CD4-positive, alpha-beta T cell (primary cell): ENCODE data around the gene POLD1. TPM values are rescaled to one million over a fixed set of nuclear protein-coding genes. Genes with fewer than 3 reads are reported as not detected.

Experiments
- ATAC-seq: fragments of 200-7000 bp; cut with Tn5 transposase; one replicate; pipeline ENCODE4 v1.10.0; 2022; ENCODE audit warnings: mild to moderate bottlenecking; ENCODE audit not compliant: poor library complexity
- CTCF ChIA-PET: fragments of 350-600 bp; sonication (Branson Sonifier 250); formaldehyde crosslinking; loops from one replicate; lab custom pipeline; 2021; ENCODE audit warnings: antibody characterized with exemption, inconsistent platforms; lab: Charles Lee
- POLR2A ChIA-PET: fragments of 350-600 bp; sonication (Branson Sonifier 250); formaldehyde crosslinking; loops from one replicate; lab custom pipeline; 2021; ENCODE audit warnings: antibody characterized with exemption, inconsistent platforms; lab: Charles Lee
- DNase-seq, 14 experiments: peaks; one replicate each; pipeline ENCODE4 v3.0.0-alpha.2; 2013 to 2020; ENCODE audit warnings: mixed read lengths in 2 of 14
- H3K27ac ChIP-seq, 2 donors: one replicate each; pipeline versions ENCODE4 v1.5.1 to v1.7.0; 2013; ENCODE audit warnings: low read length in 2 of 2, low read depth in 1 of 2, mild to moderate bottlenecking in 1 of 2
- H3K27me3 ChIP-seq, 2 experiments: 1 replicate in 1 of 2; 2 replicates in 1 of 2; pipeline versions ENCODE4 v1.6.1 to v1.7.0; 2013; ENCODE audit warnings: low read length in 2 of 2, control low read depth in 1 of 2, mild to moderate bottlenecking in 1 of 2, moderate library complexity in 1 of 2; ENCODE audit not compliant: insufficient read depth in 2 of 2, control insufficient read depth in 1 of 2
- H3K36me3 ChIP-seq: one replicate; pipeline ENCODE4 v1.6.1; 2013; ENCODE audit warnings: low read length, control low read depth; ENCODE audit not compliant: insufficient read depth
- H3K4me1 ChIP-seq: one replicate; pipeline ENCODE4 v1.6.1; 2013; ENCODE audit warnings: low read length, control low read depth; ENCODE audit not compliant: insufficient read depth
- H3K4me3 ChIP-seq: one replicate; pipeline ENCODE4 v1.5.1; 2013; ENCODE audit warnings: mild to moderate bottlenecking, low read length, moderate library complexity
- H3K9me3 ChIP-seq, 2 experiments: 1 replicate in 1 of 2; 2 replicates in 1 of 2; pipeline versions ENCODE4 v1.6.1 to v1.7.0; 2013; ENCODE audit warnings: low read length in 2 of 2, mild to moderate bottlenecking in 2 of 2, control low read depth in 1 of 2, moderate library complexity in 1 of 2; ENCODE audit not compliant: control insufficient read depth in 1 of 2, insufficient read depth in 1 of 2
- H3K27ac Mint-ChIP-seq: one replicate; pipeline ENCODE4 v1.8.0; 2020; ENCODE audit warnings: mixed read lengths
- H3K27me3 Mint-ChIP-seq: one replicate; pipeline ENCODE4 v1.8.0; 2021; ENCODE audit warnings: mixed read lengths
- H3K36me3 Mint-ChIP-seq: one replicate; pipeline ENCODE4 v1.8.0; 2021; ENCODE audit warnings: low read depth, mixed read lengths
- H3K4me1 Mint-ChIP-seq: one replicate; pipeline ENCODE4 v1.8.0; 2021; ENCODE audit warnings: low read depth, mixed read lengths
- H3K4me3 Mint-ChIP-seq: one replicate; pipeline ENCODE4 v1.8.0; 2020; ENCODE audit warnings: mild to moderate bottlenecking, mixed read lengths
- H3K9me3 Mint-ChIP-seq: one replicate; pipeline ENCODE4 v1.8.0; 2020; ENCODE audit warnings: mixed read lengths
- CTCF ChIP-seq: fragments of 200-600 bp; IDR thresholded peaks from one replicate; pipeline ENCODE4 v1.8.0; 2022; ENCODE audit warnings: antibody characterized with exemption, mild to moderate bottlenecking
- intact Hi-C, 2 experiments: fragments of 100-400 bp; cut with DNase I in 1 of 2; cut with micrococcal nuclease in 1 of 2; formaldehyde crosslinking; loops; one replicate each; pipeline versions ENCODE4 v1.15.1 to v1.9.0; 2023 to 2025; cut with DNase I, micrococcal nuclease
- total RNA-seq, 174 experiments: library from RNA in 2 of 174; stranded (reverse) in 2 of 174; gene quantifications; one replicate each; pipeline ENCODE4 v1.2.3 and lab custom pipeline; 2021 to 2026

The POLD1 gene
- total RNA-seq, 2 experiments from 2014 or later = 22.1 to 24.2 TPM

- peaks cover 20% of the 10 kb centered on the region for H3K36me3 Mint-ChIP-seq
- POLR2A ChIA-PET = no interaction called here
Observed at GRCh38 chr19:50393589-50393988, 9.4 kb downstream of the POLD1 start.

DNA sequence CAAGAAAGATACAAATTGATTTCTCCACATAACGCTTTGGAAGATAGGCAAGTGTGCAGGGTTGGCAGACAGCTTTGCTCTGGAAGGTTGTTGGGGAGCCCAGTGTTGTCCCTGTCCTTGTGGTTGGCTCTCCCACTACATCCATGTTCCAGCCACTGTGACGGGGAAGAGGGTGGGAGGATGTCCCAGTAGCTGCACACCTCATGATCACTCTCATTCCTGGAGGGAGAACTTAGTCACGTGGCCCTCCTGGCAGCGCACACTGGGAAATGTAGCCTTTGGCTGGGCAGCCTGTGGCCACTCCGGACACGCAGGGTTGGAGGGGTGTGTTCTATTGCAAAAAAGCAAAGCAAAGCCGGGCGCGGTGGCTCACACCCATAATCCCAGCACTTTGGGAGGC is 9.9 kb downstream of the POLD1 start:
- Histone ChIP-seq H3K27me3 (no peaks in the 10 kb centered on the region), H3K9me3 (no peaks in the 10 kb centered on the region), H3K27ac (no peak overlapping the region), H3K4me1 (no peaks in the 10 kb centered on the region), H3K4me3 (no peak overlapping the region), H3K36me3 (no peaks in the 10 kb centered on the region)
- DNase-seq (no peak), ATAC-seq (no peak)
- intact Hi-C loops = no loop called here
- CTCF ChIA-PET = no interaction called here
- no peak overlapping the region for H3K27ac Mint-ChIP-seq
- H3K9me3 Mint-ChIP-seq = no peaks in the 10 kb centered on the region
- H3K36me3 Mint-ChIP-seq = peaks cover 21% of the 10 kb centered on the region
- no peak overlapping the region for H3K4me3 Mint-ChIP-seq
- POLR2A ChIA-PET = no interaction called here
- no peaks in the 10 kb centered on the region for H3K27me3 Mint-ChIP-seq
- no peak for TF ChIP-seq CTCF
- H3K4me1 Mint-ChIP-seq = no peaks in the 10 kb centered on the region

More at GRCh38 chr19:50393589-50393988, 9.4 kb downstream of the POLD1 start:
- ATAC-seq = no peak
- no peak overlapping the region for H3K4me3 ChIP-seq
- no peak for TF ChIP-seq CTCF
- H3K27ac ChIP-seq = no peak overlapping the region
- no peaks in the 10 kb centered on the region for H3K9me3 ChIP-seq
- Mint-ChIP-seq H3K4me3 (no peak overlapping the region), H3K9me3 (no peaks in the 10 kb centered on the region), H3K27ac (no peak overlapping the region), H3K4me1 (no peaks in the 10 kb centered on the region), H3K27me3 (no peaks in the 10 kb centered on the region)
- intact Hi-C loops = loop anchor here in 1 of 2 experiments (2.0 kb wide), 1 partner anchor 19 kb away; no protein-coding TSS in a partner anchor
- H3K36me3 ChIP-seq = no peaks in the 10 kb centered on the region
- no peak for DNase-seq
- CTCF ChIA-PET = no interaction called here
- H3K4me1 ChIP-seq = no peaks in the 10 kb centered on the region
- H3K27me3 ChIP-seq = no peaks in the 10 kb centered on the region

DNA sequence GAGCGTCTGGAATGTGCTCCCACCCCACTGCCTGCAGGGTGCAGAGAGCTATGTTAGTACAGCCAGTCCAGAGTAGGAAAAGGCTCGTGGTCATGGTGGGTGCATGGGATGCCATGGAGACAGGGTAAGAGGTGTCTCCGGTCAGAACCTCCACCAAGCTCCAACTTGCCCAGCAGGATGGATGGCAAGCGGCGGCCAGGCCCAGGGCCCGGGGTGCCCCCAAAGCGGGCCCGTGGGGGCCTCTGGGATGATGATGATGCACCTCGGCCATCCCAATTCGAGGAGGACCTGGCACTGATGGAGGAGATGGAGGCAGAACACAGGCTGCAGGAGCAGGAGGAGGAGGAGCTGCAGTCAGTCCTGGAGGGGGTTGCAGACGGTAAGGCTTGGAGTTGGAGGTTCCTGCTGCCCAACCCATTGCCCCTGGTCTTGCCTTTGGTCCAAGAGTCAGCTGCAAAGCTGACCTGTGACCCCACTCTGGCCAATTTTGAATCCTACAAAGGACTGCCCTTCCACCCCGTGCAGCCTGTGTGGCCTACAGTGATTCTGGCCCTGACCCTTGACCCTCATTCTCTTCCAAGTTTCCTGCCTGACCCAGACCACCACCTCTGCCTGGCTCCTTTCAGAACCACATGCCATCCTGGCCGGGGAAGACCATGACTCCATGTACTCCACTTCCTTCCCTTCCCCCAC is 14.7 kb downstream of the POLD1 start:
- H3K27ac Mint-ChIP-seq = no peak overlapping the region
- H3K27me3 ChIP-seq = no peaks in the 10 kb centered on the region
- no peak overlapping the region for H3K4me3 ChIP-seq
- H3K27me3 Mint-ChIP-seq = no peaks in the 10 kb centered on the region
- no peak for TF ChIP-seq CTCF
- H3K27ac ChIP-seq = no peak overlapping the region
- H3K36me3 Mint-ChIP-seq = peaks cover 23% of the 10 kb centered on the region
- H3K4me3 Mint-ChIP-seq = no peak overlapping the region
- intact Hi-C loops = no loop called here
- ChIA-PET POLR2A (no interaction called here), CTCF (no interaction called here)
- H3K9me3 ChIP-seq = no peaks in the 10 kb centered on the region
- ATAC-seq (no peak), DNase-seq (no peak)
- H3K4me1 Mint-ChIP-seq = no peaks in the 10 kb centered on the region
- peaks cover 16% of the 10 kb centered on the region for H3K36me3 ChIP-seq
- H3K4me1 ChIP-seq = no peaks in the 10 kb centered on the region
- no peaks in the 10 kb centered on the region for H3K9me3 Mint-ChIP-seq
